Mesenteric fat pad (tissue), 1 donor: Measurements from ENCODE around the gene CBLN3. TPM values are rescaled to one million over a fixed set of nuclear protein-coding genes. Genes with fewer than 3 reads are reported as not detected.

Source experiments
- DNase-seq: peaks from one replicate; pipeline ENCODE4 v3.0.0-alpha.2; 2020; ENCODE audit warnings: low spot score
- total RNA-seq: library from RNA; stranded (reverse); fragmentation: NEBNext Ultra II Directional; extraction: Animal tissue kit (Norgen Biotek cat#: 25700); gene quantifications from one replicate; pipeline ENCODE4 v1.2.1, GENCODE V29; 2021
- donor health status: DM: yes; HTN: yes; CAD: no.

CBLN3 gene
- total RNA-seq, 1 donor from 2014 or later = 5.0 TPM

- no peak for DNase-seq
Measured at GRCh38 chr14:24439830-24440605, 10.6 kb upstream of the CBLN3 start.

DNA sequence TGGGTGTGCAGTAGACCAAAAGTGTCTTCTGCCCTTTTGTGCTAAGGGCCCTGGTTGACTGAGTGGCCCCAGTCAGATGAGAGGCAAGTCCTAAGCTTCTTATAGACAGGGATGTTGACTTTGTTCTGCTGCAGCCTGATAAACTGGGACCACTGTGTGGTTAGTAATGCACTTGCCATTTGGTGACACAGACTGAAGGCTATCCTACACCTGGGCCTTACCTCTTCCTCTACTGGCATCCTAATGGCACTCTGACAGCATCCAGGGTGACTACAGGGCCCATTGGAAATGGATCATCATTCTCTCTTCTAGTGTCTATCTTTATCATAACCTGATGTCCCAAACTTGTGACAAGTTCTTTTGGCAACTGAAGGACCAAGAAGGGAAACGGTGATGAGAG lies 9.8 kb upstream of the CBLN3 start:
- no peak for DNase-seq

DNA sequence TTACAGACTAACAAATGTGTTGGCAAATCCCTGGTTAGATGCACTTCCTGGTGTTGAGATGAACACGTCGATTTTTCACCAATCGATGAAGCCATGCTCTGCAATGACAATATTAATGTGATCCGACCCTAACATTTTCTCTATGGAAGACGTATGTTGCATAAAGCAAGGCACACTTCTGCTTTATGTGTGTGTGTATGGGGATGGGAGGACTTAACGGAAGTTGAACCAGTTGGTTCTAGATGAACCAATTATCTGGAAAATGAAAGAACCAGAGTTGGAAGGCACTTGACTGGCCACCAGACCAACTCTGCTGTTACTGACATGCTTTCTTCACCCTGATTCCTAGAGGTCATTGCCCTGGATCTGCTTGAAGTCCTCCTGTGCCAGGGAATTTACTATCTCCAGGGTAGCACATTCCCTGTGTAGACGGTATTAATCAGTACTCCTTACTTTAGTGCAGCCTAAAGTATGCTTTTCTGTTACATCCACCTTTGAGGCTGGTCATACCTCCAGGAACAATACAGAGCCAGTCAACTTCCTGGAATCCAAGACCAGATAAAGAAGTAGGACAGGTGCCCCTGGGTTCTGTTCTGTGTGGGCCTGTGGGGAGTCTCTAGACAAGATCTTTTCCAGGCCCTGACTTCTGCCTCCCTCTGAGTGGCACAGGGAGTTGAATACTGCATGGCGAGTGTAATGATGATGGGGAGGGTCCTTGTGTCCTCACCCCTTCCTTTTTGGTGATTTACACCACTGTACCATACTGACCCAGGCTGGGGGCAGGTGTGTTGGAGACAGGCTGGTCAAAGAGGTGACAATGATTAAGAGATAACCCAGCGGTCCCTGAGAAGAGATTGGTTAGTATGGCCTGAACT lies 9.0 kb upstream of the CBLN3 start:
- no peak for DNase-seq

DNA sequence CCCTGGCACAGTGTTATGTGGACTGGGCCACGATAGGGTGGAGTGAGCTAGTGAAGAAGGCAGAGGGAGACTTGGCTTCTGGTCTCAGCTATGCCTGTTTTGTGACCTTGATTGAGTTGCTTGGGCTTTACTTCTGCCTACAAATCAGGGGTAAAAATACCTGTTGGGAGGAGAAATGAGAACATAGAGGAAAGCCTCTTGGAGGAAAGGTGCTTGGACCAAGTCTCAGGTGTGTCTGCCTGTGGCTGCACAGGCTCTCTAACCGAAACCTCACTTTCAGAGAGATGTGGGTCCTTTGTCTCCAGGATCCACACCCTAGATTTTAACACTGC lies 8.2 kb upstream of the CBLN3 start:
- DNase-seq = no peak

DNA sequence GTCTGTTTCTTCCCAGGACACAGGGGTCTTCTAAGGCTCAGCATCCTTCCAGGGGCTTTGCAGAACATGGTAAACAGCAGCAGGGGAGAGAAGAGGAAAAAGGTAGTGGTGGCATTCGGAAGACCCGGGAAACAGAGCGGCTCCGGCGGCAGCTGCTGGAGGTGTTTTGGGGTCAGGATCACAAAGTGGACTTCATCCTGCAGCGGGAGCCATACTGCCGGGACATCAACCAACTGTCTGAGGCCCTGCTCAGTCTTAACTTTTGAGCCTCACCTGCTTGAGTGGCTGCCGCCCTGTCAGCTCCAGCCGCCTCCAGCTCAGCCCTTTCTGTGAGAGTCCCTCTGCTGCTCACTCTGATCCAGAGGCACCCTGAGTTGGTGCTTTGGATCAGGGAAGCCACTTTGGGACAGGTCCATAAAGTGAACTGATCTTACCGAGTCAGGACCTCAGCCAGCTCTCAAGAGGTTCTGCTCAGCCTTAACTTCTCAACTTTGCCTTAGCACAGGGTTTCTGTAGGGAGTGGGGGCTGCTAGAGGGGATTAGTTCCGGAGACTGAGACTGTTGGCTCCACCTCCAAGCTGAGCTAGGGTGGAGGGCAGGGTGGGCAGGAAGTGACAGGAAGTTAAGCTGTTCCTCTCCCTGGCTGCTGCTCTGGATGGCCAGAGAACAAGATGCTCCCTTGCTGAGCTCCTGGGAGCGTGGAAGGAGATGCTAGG lies 7.7 kb upstream of the CBLN3 start:
- no peak for DNase-seq

GRCh38 chr14:24436355-24437019 lies 7.0 kb upstream of the CBLN3 start:
- DNase-seq = no peak

DNA sequence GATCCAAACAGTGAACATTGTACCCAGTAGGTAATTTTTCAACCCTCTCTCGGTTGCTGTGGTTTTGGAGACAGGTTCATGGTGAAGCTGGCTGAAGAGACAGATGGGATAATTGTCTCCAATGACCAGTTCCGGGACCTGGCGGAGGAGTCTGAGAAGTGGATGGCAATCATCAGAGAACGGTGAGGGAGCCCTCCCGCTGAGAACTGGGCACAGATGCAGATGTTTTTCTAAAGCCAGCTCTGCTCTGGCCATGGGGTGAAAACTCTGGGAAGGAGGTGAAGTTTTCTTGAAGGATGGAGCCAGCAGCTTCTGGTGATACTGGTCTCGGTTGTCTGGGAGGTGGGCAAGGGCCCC lies 6.5 kb upstream of the CBLN3 start:
- no peak for DNase-seq

DNA sequence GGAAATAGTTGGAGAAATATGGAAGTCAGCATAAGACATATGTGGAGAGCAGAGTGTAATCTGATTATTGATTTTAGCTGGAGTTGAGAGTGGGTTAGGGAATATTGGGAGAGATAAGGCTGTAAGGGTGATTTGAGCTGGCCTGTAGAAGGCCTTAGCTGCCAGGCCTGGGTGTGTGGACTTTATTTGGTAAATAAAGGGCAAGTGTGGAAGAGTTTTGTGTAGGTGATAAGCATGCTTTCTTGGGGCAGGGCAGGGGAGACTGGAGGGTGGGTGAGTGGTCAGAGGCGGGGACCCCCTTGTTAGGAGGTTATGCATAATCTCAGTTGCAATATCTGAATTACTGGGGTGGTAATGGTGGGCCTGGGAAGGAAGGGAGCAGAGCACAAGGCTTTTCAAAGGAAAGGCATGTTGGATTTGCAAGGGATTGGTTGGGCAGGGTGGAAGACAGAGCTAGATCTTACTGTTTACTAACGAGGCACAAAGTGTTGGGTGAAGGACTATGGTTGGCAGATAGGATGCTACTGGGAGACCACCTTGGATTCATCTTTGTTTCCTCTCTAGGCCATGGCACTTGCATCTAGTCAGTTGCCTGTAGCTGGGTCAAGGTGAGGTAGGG lies 5.8 kb upstream of the CBLN3 start:
- DNase-seq = no peak

DNA sequence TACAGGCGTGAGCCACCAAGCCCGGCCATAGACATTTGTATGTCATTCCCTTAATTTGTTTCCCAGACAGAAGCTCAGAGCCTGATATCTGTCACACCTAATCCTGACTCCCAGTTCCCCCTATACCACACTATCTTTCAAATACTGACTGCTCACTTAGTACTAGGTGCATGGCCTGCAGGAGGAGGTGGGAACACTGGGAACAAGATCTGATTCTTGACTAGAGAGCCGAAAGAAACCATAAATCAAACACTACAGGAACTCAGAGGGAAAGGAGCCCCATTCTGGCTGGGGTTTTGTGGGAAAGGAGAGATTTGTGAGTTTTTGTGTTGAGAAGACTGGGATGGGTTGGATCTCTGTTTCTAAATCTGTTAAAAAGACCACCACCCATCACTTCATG lies 5.2 kb upstream of the CBLN3 start:
- DNase-seq = no peak

- no peak for DNase-seq
Measured at GRCh38 chr14:24434036-24434435, 4.6 kb upstream of the CBLN3 start.

GRCh38 chr14:24432259-24433131 lies 3.0 kb upstream of the CBLN3 start:
- DNase-seq = no peak

- no peak for DNase-seq
Measured at GRCh38 chr14:24431569-24432258, 2.2 kb upstream of the CBLN3 start.

DNA sequence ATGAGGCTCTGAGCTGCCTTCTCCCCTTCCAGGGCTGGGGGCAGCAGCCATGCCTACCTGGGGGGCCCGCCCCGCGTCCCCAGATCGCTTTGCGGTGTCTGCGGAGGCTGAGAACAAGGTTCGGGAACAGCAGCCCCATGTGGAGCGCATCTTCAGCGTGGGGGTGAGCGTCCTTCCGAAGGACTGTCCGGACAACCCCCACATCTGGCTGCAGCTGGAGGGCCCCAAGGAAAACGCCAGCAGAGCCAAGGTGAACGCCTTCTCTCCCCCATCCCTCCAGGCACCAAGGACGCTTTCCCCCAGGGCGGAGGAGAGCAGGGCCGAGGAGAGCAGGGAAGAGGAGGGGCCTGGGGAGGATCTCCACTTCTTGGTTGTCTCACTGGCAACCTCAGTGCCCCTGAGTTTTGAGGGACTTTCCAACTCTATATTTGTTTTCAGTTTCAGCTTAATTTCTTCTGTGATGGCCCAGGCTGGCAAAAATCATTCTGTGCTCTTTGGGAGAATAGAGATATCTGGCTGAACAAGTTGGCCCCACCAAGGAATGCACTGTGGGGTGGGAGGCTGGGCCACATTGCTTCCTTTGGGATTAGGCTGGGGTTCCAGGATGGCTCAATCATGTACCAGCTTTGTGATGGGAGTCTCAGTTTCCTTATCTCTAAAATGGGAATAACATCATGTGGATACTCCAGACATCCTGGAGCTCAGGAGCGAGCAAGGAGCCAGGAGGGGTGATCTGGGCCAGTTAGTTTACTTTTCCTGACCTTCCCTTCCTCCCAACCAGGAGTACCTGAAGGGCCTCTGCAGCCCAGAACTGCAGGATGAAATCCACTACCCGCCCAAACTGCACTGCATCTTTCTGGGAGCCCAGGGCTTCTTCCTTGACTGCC lies 1.5 kb upstream of the CBLN3 start:
- no peak for DNase-seq

GRCh38 chr14:24430143-24430681 lies 744 bp upstream of the CBLN3 start:
- no peak for DNase-seq

GRCh38 chr14:24428628-24429394 lies 657 bp downstream of the CBLN3 start:
- DNase-seq = peak; percentile 79

GRCh38 chr14:24427537-24428508 lies 1.6 kb downstream of the CBLN3 start:
- peak; percentile 87 for DNase-seq
